Endothelial cell of umbilical vein (primary cell): Measurements from ENCODE around the gene ANKRD60. TPM values are rescaled to one million over a fixed set of nuclear protein-coding genes. Genes with fewer than 3 reads are reported as not detected.

Experiments used
- BruUV-seq: library from RNA; stranded (reverse); fragments of 400-500 nt; replicated peaks from 2 replicates; lab custom pipeline; 2021; lab: Mats Ljungman, UMichigan
- CTCF ChIA-PET: fragments of 300-600, 350-600 bp; sonication (Branson Sonifier 250); formaldehyde crosslinking; loops from one replicate; lab custom pipeline; 2021; ENCODE audit warnings: antibody characterized with exemption, inconsistent platforms; lab: Charles Lee
- POLR2A ChIA-PET: fragments of 300-600, 350-600 bp; sonication (Branson Sonifier 250); formaldehyde crosslinking; loops from one replicate; lab custom pipeline; 2021; ENCODE audit warnings: antibody characterized with exemption, inconsistent platforms; lab: Charles Lee
- DNase-seq: peaks from one replicate; pipeline ENCODE4 v3.0.0-alpha.2; 2011; ENCODE audit warnings: low read depth, low spot score
- FAIRE-seq: peaks from 2 replicates; lab custom pipeline; 2011; peaks lifted over from hg19 to GRCh38; lab: Jason Lieb, UNC
- H2AFZ ChIP-seq: 2 replicates; pipeline ENCODE4 v1.6.0; 2012; ENCODE audit warnings: low read depth, low read length, control low read depth, inconsistent platforms
- H3K27ac ChIP-seq: 2 replicates; pipeline ENCODE4 v1.5.1; 2011; ENCODE audit warnings: low read depth, mild to moderate bottlenecking, control low read depth, low read length, moderate library complexity; ENCODE audit not compliant: insufficient read depth
- H3K27me3 ChIP-seq, 2 experiments: 2 replicates each; pipeline versions ENCODE4 v1.6.0 to v1.6.1; 2011; ENCODE audit warnings: low read length in 2 of 2, mixed read lengths in 1 of 2; ENCODE audit not compliant: control insufficient read depth in 2 of 2, insufficient read depth in 2 of 2
- H3K36me3 ChIP-seq, 2 experiments: 2 replicates in 1 of 2; 3 replicates in 1 of 2; pipeline ENCODE4 v1.5.1; 2011; ENCODE audit warnings: low read length in 2 of 2, mild to moderate bottlenecking in 1 of 2, moderate library complexity in 1 of 2; ENCODE audit not compliant: control insufficient read depth in 2 of 2, insufficient read depth in 2 of 2; ENCODE audit errors: extremely low read depth in 1 of 2
- H3K4me1 ChIP-seq: 3 replicates; pipeline ENCODE4 v1.5.1; 2011; ENCODE audit warnings: mild to moderate bottlenecking, low read length; ENCODE audit not compliant: control insufficient read depth, insufficient read depth; ENCODE audit errors: extremely low read depth
- H3K4me2 ChIP-seq: 2 replicates; pipeline ENCODE4 v1.6.1; 2011; ENCODE audit warnings: low read length, control low read depth, mixed read lengths; ENCODE audit not compliant: insufficient read depth
- H3K4me3 ChIP-seq, 3 experiments: fragments of 200-600 bp in 1 of 3; sonication (generic), shearing (Covaris generic) in 1 of 3; replicated peaks in 1 of 3; 2 replicates each; pipeline ENCODE4 v1.5.1; 2011 to 2016; ENCODE audit warnings: control low read depth in 3 of 3, low read length in 3 of 3, mild to moderate bottlenecking in 2 of 3, inconsistent platforms in 1 of 3, low read depth in 1 of 3, moderate library complexity in 1 of 3; ENCODE audit not compliant: insufficient read depth in 1 of 3
- H3K79me2 ChIP-seq: 2 replicates; pipeline ENCODE4 v1.6.0; 2012; ENCODE audit warnings: low read length, inconsistent platforms; ENCODE audit not compliant: control insufficient read depth, insufficient read depth
- H3K9ac ChIP-seq: replicated peaks from 2 replicates; pipeline ENCODE3; 2011; ENCODE audit warnings: low read length, control low read depth; ENCODE audit not compliant: insufficient read depth; ENCODE audit errors: extremely low read depth
- H3K9me1 ChIP-seq: replicated peaks from 3 replicates; pipeline ENCODE4 v1.6.0; 2011; ENCODE audit warnings: mild to moderate bottlenecking, low read length; ENCODE audit not compliant: control insufficient read depth, insufficient read depth; ENCODE audit errors: extremely low read depth
- H3K9me3 ChIP-seq: replicated peaks from 2 replicates; pipeline ENCODE4 v1.5.1; 2012; ENCODE audit warnings: low read length, inconsistent platforms; ENCODE audit not compliant: control insufficient read depth, insufficient read depth
- H4K20me1 ChIP-seq: replicated peaks from 2 replicates; pipeline ENCODE3; 2011; ENCODE audit warnings: mild to moderate bottlenecking, low read length; ENCODE audit not compliant: control insufficient read depth, insufficient read depth; ENCODE audit errors: extremely low read depth
- CTCF ChIP-seq, 2 donors: IDR thresholded peaks; 1 replicate in 1 of 2; 2 replicates in 1 of 2; pipeline ENCODE4 v1.5.1; 2011; ENCODE audit warnings: low read length in 2 of 2, mild to moderate bottlenecking in 2 of 2, moderate library complexity in 2 of 2, control low read depth in 1 of 2, inconsistent platforms in 1 of 2, low read depth in 1 of 2; ENCODE audit not compliant: insufficient read depth in 1 of 2; ENCODE audit errors: extremely low read depth in 1 of 2
- EZH2 ChIP-seq: IDR thresholded peaks from 2 replicates; pipeline ENCODE4 v1.6.1; 2012; ENCODE audit warnings: borderline replicate concordance, low read depth, mild to moderate bottlenecking, moderate library complexity, low read length, inconsistent platforms; ENCODE audit not compliant: severe bottlenecking
- FOS ChIP-seq: IDR thresholded peaks from 2 replicates; pipeline ENCODE4 v1.6.1; 2011; ENCODE audit warnings: mild to moderate bottlenecking, low read length, moderate library complexity, borderline replicate concordance; ENCODE audit not compliant: insufficient read depth
- GATA2 ChIP-seq: IDR thresholded peaks from 2 replicates; pipeline ENCODE4 v1.7.0; 2011; ENCODE audit warnings: low read depth, mild to moderate bottlenecking, moderate library complexity, mixed read lengths, low read length; ENCODE audit not compliant: insufficient read length, insufficient read depth
- JUN ChIP-seq: IDR thresholded peaks from 2 replicates; pipeline ENCODE4 v1.6.1; 2011; ENCODE audit warnings: borderline replicate concordance, low read depth; ENCODE audit not compliant: insufficient read length, insufficient read depth
- MAX ChIP-seq: IDR thresholded peaks from 2 replicates; pipeline ENCODE4 v1.6.1; 2011; ENCODE audit not compliant: insufficient read depth, insufficient read length
- MYC ChIP-seq: IDR thresholded peaks from one replicate; pipeline ENCODE4 v1.6.1; 2011; ENCODE audit warnings: mild to moderate bottlenecking, low read depth, low read length
- POLR2A ChIP-seq: IDR thresholded peaks from 2 replicates; pipeline ENCODE4 v1.6.1; 2012; ENCODE audit warnings: low read depth, mild to moderate bottlenecking, control low read depth, low read length
- POLR2AphosphoS5 ChIP-seq: IDR thresholded peaks from 2 replicates; pipeline ENCODE4 v1.6.1; 2012; ENCODE audit warnings: low read depth, mild to moderate bottlenecking, control low read depth, low read length, moderate library complexity; ENCODE audit not compliant: insufficient read depth
- dilution Hi-C: fragments of 300-500 bp; cut with MboI; formaldehyde crosslinking; loops from one replicate; pipeline ENCODE4 v1.15.0; 2019; ENCODE audit warnings: low sequenced_read_pairs; ENCODE audit not compliant: extremely low pct_ligation_motif_present
- intact Hi-C: fragments of 100-400 bp; cut with micrococcal nuclease; formaldehyde crosslinking; loops from one replicate; pipeline ENCODE4 v1.10.0; 2022
- polyA plus RNA-seq, 4 experiments: library from polyadenylated mRNA; depleted of rRNA in 3 of 4; stranded (reverse) in 3 of 4; unstranded in 1 of 4; fragments of >200 nt; gene quantifications; 2 replicates each; pipeline versions ENCODE4 v1.2.1 to v1.2.3, GENCODE V29; 2011 to 2012; ENCODE audit warnings: missing spikeins in 1 of 4
- total RNA-seq: library from RNA; stranded (reverse); gene quantifications from 2 replicates; pipeline ENCODE4 v1.2.3, GENCODE V29; 2021

ANKRD60 gene
- total and polyA plus RNA-seq, 2 donors (not counting 3 experiments of a cell fraction or from before 2014, with no cell fraction given): not detected

GRCh38 chr20:58264271-58264670 is 35.8 kb upstream of the ANKRD60 start:
- Histone ChIP-seq H3K36me3 (peaks cover 6 to 13% of the 10 kb centered on the region in 2 experiments), H3K4me1 (peaks cover 8% of the 10 kb centered on the region), H2AFZ (no peak overlapping the region), H4K20me1 (no peaks in the 10 kb centered on the region), H3K27ac (no peak overlapping the region), H3K79me2 (no peaks in the 10 kb centered on the region), H3K27me3 (no peaks in the 10 kb centered on the region), H3K9me1 (no peaks in the 10 kb centered on the region), H3K9me3 (no peaks in the 10 kb centered on the region), H3K4me2 (no peak overlapping the region), H3K4me3 (no peak overlapping the region), H3K9ac (no peak overlapping the region)
- BruUV-seq: no TSS peak
- dilution Hi-C loops (no loop called here), intact Hi-C loops (no loop called here)
- no peak for TF ChIP-seq POLR2AphosphoS5
- TF ChIP-seq CTCF (IDR thresholded peaks at IDR 0.05; ENCODE audit: extremely low read depth in 1 of 2, insufficient read depth in 1 of 2, low read depth in 1 of 2, low read length in 2 of 2): no peak
- no peak for TF ChIP-seq GATA2
- TF ChIP-seq POLR2A: no peak
- TF ChIP-seq FOS: no peak
- no peak for TF ChIP-seq MAX
- TF ChIP-seq JUN: no peak
- TF ChIP-seq EZH2: no peak
- TF ChIP-seq MYC: no peak
- ChIA-PET CTCF (no interaction called here), POLR2A (no interaction called here)
- DNase-seq: no peak
- no peak for FAIRE-seq
